ENCODE data around the gene TRMT10C. TPM values are rescaled to one million over a fixed set of nuclear protein-coding genes. Genes with fewer than 3 reads are reported as not detected.
"Not testable (repeated sequence)": the region's sequence is repeated elsewhere in the genome, so short reads cannot be mapped to it uniquely, and the experiment has no call there.

TRMT10C gene
- total RNA-seq, 1 donor from 2014 or later, result 25.0 TPM

DNA sequence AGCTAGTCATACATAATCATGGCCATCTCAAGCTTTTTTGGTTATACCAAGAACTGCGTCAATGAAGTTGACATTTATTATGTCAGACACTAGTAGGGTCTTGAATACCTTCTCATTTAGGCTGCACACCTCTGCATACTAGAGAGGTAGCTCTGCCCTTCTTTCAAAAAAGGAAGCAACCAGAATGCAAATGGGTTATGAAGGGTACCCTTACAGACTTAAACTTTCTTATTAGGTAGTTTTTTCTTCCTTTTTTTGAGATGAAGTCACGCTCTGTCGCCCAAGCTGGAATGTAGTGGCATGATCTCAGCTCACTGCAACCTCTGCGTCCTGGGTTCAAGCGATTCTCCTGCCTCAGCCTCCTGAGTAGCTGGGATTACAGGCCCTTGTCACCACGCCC, 15.6 kb downstream of the TRMT10C start:
- no peak for FAIRE-seq
- no peak for DNase-seq (ENCODE audit: low read depth)
- TF ChIP-seq, protein P1, sequence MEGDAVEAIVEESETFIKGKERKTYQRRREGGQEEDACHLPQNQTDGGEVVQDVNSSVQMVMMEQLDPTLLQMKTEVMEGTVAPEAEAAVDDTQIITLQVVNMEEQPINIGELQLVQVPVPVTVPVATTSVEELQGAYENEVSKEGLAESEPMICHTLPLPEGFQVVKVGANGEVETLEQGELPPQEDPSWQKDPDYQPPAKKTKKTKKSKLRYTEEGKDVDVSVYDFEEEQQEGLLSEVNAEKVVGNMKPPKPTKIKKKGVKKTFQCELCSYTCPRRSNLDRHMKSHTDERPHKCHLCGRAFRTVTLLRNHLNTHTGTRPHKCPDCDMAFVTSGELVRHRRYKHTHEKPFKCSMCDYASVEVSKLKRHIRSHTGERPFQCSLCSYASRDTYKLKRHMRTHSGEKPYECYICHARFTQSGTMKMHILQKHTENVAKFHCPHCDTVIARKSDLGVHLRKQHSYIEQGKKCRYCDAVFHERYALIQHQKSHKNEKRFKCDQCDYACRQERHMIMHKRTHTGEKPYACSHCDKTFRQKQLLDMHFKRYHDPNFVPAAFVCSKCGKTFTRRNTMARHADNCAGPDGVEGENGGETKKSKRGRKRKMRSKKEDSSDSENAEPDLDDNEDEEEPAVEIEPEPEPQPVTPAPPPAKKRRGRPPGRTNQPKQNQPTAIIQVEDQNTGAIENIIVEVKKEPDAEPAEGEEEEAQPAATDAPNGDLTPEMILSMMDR (IDR thresholded peaks at IDR 0.05; ENCODE audit: insufficient read depth, low read length, severe bottlenecking), result no peak

GRCh38 chr3:101588616-101589015, 26.9 kb downstream of the TRMT10C start:
- H3K27me3 ChIP-seq (ENCODE audit: control insufficient read depth, insufficient read depth, low read length), result no peaks in the 10 kb centered on the region
- H3K4me3 ChIP-seq (ENCODE audit: low read depth, low read length), result no peak overlapping the region
- DNase-seq (ENCODE audit: low read depth), result no peak
- TF ChIP-seq, protein P1 (IDR thresholded peaks at IDR 0.05; ENCODE audit: insufficient read depth, low read length, severe bottlenecking), result no peak
- peaks cover 4% of the 10 kb centered on the region for H3K36me3 ChIP-seq (ENCODE audit: control insufficient read depth, insufficient read depth, low read length)
- no peak for FAIRE-seq

More for the DNA sequence above, 15.6 kb downstream of the TRMT10C start:
- Histone ChIP-seq H3K36me3 (ENCODE audit: control insufficient read depth, insufficient read depth, low read length) (peaks cover 1% of the 10 kb centered on the region), H3K4me3 (ENCODE audit: low read depth, low read length) (no peak overlapping the region), H3K27me3 (ENCODE audit: control insufficient read depth, insufficient read depth, low read length) (no peaks in the 10 kb centered on the region)

DNA sequence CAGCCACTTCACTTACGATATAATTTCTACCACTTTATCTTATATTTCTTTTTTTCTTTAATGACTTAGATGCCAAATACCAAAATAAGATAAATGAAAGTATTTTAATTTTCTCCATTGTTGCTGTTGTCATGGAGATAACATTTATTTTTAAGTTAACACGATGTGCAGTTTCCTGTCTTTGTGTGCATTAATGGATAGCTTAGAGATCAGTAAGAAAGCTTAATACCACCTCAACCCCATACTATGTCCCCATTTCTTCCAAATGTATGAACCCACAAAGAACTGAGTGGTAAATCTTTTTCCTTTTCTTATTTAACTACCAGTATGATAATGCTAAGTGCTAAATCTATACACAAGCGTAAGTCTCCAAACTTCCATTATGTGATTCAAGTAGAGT, 29.4 kb downstream of the TRMT10C start:
- no peak for FAIRE-seq
- Histone ChIP-seq H3K4me3 (ENCODE audit: low read depth, low read length) (no peak overlapping the region), H3K36me3 (ENCODE audit: control insufficient read depth, insufficient read depth, low read length) (peaks cover 7% of the 10 kb centered on the region), H3K27me3 (ENCODE audit: control insufficient read depth, insufficient read depth, low read length) (no peaks in the 10 kb centered on the region)
- no peak for DNase-seq (ENCODE audit: low read depth)
- TF ChIP-seq, protein P1 (IDR thresholded peaks at IDR 0.05; ENCODE audit: insufficient read depth, low read length, severe bottlenecking), result no peak

DNA sequence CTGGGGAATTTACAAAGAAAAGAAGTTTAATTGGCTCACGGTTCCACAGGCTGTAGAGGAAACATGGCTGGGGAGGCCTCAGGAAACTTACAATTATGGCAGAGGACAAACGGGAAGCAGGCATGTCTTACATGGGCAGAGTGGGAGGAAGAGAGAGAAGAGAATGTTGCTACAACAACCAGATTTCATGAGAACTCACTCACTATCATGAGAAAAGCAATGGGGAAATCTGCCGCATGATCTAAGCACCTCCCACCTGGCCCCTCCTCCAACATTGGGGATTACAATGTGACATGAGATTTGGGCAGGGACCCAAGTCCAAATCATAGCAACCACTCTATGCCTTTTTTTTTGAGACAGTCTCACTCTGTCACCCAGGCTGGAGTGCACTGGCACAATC, 41.1 kb downstream of the TRMT10C start:
- no peaks in the 10 kb centered on the region for H3K27me3 ChIP-seq (ENCODE audit: control insufficient read depth, insufficient read depth, low read length)
- no peak for FAIRE-seq
- H3K4me3 ChIP-seq (ENCODE audit: low read depth, low read length), result no peak overlapping the region
- DNase-seq (ENCODE audit: low read depth), result no peak
- TF ChIP-seq, protein P1 (IDR thresholded peaks at IDR 0.05; ENCODE audit: insufficient read depth, low read length, severe bottlenecking), result no peak
- H3K36me3 ChIP-seq (ENCODE audit: control insufficient read depth, insufficient read depth, low read length), result no peaks in the 10 kb centered on the region

GRCh38 chr3:101603184-101603583, 41.5 kb downstream of the TRMT10C start:
- Histone ChIP-seq H3K4me3 (ENCODE audit: low read depth, low read length) (no peak overlapping the region), H3K36me3 (ENCODE audit: control insufficient read depth, insufficient read depth, low read length) (no peaks in the 10 kb centered on the region), H3K27me3 (ENCODE audit: control insufficient read depth, insufficient read depth, low read length) (no peaks in the 10 kb centered on the region)
- TF ChIP-seq, protein P1 (IDR thresholded peaks at IDR 0.05; ENCODE audit: insufficient read depth, low read length, severe bottlenecking), result no peak
- FAIRE-seq (no peak), DNase-seq (ENCODE audit: low read depth) (no peak)

DNA sequence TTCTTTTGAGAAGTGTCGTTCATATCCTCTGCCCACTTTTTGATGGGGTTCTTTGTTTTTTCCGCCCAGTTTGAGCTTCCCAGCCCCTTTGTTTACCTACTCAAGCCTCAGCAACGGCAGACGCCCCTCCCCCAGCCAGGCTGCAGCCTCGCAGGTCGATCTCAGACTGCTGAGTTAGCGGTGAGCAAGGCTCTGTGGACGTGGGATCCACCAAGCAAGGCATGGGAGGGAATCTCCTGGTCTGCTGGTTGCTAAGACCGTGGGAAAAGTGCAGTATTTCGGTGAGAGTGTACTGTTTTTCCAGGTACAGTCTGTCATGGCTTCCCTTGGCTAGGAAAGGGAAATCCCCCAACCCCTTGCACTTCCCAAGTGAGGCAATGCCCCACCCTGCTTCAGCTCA, 43.7 kb downstream of the TRMT10C start:
- not testable (repeated sequence) for FAIRE-seq; DNase-seq (ENCODE audit: low read depth); H3K27me3 ChIP-seq (ENCODE audit: control insufficient read depth, insufficient read depth, low read length); H3K4me3 ChIP-seq (ENCODE audit: low read depth, low read length); H3K36me3 ChIP-seq (ENCODE audit: control insufficient read depth, insufficient read depth, low read length)
